DMS153 (cell line): Measurements from ENCODE around the gene CDC42EP3.

Experiments
- DNase-seq: peaks from one replicate; lab custom pipeline; 2025; lab: John Stamatoyannopoulos, UW

Gene CDC42EP3

GRCh38 chr2:37636381-37637066 lies 34.9 kb downstream of the CDC42EP3 start:
- DNase-seq: no peak

GRCh38 chr2:37635504-37636380 lies 35.7 kb downstream of the CDC42EP3 start:
- DNase-seq: no peak

GRCh38 chr2:37634914-37635503 lies 36.4 kb downstream of the CDC42EP3 start:
- no peak for DNase-seq

DNA sequence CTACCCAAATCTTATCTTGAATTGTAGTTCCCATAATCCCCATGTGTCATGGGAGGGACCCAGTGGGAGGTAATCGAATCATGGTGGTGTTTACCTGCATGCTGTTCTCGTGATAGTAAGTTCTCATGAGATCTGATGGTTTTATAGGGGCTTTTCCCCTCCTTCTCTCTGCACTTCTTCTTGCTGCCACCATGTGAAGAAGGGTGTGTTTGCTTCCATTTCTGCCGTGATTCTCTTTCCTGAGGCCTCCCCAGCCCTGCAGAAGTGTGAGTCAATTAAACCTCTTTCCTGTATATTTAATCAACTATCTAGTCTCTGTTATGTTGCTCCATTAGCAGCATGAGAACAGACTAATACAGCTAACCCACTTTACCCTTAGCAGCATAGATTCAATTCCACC lies 37.6 kb downstream of the CDC42EP3 start:
- no peak for DNase-seq

- no peak for DNase-seq
Measured at GRCh38 chr2:37633234-37633633, 38.2 kb downstream of the CDC42EP3 start.

DNA sequence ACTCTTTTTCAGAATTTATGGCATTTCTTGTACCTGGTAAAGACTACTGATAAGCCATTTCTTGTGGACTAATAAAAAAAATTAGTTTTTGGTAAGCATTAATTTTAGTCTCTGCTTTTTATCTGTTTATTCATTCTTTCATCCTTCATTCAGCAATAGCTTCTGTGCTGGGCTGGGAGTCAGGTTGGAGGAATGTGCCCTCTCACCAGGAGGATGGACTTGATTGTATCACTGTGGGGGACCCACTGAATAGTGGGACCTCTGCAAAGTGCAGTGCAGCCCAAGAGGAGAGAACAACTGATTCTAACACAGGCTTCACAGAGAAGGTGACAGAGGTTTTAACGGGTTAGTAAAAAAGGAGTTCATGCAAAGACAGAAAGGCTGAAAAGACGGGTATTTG lies 39.1 kb downstream of the CDC42EP3 start:
- DNase-seq: no peak

- peak; percentile 33 for DNase-seq
Measured at GRCh38 chr2:37631698-37632097, 39.7 kb downstream of the CDC42EP3 start.

GRCh38 chr2:37631292-37631691 lies 40.1 kb downstream of the CDC42EP3 start:
- no peak for DNase-seq

DNA sequence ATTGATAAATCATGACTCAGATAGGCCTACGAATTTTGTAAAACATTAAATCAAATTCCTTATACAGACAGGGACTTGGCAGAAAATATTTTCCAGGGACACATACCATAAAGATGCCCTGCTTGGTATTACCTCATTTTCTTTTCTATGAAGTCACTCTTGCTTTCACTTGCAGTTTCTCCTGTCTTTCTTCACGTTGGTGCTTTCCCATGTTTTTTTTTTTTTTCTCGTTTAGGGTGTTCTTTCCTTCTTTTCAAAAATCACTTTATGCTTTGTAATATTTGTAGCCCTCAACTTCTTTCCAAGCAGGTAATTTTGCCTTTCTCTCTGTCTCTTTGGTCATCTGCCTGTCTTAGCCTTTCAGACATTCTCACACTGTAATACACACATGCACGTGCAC lies 40.7 kb downstream of the CDC42EP3 start:
- no peak for DNase-seq

DNA sequence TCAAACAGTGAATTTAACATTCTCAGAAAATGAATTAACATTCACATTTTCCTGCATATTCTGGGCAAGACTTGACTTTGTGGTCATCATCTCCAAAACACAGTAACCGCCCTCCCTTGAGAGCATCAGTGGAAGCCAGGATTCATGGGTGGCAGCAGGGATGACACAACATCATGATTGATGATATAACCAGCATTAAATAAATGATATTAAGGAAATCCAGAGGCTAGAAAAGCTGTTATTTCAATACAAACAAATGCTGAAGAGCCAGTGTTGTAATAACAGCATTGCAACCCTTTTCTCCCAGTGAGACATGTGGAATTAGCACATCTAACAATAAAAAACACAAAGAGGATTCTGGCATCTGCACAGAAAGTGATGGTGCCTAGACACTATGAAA lies 41.1 kb downstream of the CDC42EP3 start:
- DNase-seq: no peak

GRCh38 chr2:37629529-37629928 lies 41.9 kb downstream of the CDC42EP3 start:
- DNase-seq: no peak

DNA sequence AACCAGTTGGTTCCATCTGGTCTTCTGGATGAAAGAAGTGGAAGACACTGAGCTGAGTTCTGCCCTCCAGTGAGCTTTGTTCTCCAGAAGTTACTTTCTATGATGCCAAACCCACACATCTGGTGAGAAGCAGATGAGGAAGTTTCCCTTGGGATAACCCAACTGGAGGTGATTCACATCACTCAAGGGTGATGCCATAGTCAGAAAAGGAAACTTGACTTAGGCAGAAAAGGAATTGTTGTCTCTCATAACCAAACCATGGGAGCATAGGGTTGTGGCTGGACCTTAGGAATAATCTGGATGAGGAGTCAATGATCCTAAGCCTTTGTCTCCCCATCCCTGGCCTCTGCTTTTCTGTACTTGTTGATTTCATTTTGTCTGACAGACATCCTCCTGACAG lies 43.7 kb downstream of the CDC42EP3 start:
- DNase-seq: no peak

DNA sequence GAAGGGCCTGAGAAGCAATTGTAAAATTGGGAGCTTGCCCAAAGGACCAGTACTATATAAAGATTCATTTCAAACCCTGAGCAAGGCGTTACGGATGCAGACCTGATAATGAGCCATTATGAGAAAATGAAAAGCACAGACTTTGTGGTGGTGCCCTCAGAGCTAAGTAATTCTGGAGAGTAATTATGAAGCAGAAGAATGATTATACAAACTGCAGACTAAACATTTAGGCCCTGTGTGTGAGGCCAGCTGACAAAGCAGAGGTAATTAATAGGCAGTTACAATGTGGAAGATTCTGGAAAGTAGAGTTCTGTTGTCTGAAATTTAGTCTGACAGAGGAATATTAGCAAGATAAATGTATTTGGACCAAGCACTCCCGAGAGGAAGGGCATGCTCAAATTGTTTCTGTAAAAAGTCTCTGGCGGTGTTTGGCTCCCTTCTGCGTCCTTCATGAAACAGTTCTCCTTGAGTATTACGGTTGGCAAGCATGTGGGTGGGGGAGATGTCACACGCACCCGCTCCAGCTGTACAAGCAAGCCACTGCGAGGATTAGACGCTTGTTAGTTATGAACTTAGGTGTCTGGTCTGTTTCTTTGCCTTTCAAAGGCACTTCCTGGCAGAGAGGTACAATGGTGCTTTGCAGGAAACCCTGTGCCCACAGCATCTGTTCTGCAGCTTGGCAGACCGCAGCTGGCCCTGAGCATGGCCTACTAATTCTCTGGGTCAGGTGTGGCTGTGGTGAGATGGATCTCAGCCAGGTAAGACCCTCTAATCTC lies 45.5 kb downstream of the CDC42EP3 start:
- DNase-seq: peak; percentile 31

- no peak for DNase-seq
Measured at GRCh38 chr2:37625156-37625555, 46.3 kb downstream of the CDC42EP3 start.

GRCh38 chr2:37623971-37624900 lies 47.2 kb downstream of the CDC42EP3 start:
- DNase-seq: no peak

DNA sequence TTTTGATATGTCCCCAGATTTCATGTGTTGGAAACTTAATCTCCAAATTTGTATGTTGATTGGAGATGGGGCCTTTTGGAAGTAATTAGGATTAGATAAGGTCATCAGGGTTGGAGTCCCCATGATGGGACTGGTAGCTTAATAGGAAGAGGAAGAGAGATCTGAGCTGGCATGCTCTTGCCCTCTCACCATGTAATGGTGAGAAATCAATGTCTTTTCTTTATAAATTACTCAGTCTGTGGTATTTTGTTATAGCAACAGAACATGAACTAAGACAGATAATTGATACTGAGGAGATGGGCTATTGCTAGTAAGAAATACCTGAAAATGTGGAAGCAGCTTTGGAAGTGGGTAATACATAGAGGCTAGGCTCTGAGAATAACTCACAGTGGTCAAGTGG lies 48.0 kb downstream of the CDC42EP3 start:
- DNase-seq: no peak

- DNase-seq: no peak
Measured at GRCh38 chr2:37622450-37623100, 48.9 kb downstream of the CDC42EP3 start.

DNA sequence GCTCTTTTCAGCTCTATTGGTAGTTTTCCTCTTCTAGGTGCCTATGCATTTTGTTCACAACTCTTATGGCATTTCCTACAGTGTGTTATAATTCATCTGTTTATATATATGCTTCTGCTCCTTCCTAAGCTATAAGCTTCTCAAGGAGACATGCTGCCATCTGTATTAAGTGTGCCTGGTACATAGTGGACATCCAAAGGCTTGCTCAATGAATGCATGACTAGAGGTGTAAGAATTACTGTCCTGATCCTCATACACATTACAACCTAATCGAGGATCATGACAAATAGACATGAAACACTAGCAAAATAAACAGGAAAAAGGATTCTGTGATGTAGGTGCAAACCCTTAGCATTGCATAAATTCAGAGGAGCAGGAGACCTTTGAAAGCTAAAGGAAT lies 50.2 kb downstream of the CDC42EP3 start:
- no peak for DNase-seq

- no peak for DNase-seq
Measured at GRCh38 chr2:37619959-37620300, 51.5 kb downstream of the CDC42EP3 start.

DNA sequence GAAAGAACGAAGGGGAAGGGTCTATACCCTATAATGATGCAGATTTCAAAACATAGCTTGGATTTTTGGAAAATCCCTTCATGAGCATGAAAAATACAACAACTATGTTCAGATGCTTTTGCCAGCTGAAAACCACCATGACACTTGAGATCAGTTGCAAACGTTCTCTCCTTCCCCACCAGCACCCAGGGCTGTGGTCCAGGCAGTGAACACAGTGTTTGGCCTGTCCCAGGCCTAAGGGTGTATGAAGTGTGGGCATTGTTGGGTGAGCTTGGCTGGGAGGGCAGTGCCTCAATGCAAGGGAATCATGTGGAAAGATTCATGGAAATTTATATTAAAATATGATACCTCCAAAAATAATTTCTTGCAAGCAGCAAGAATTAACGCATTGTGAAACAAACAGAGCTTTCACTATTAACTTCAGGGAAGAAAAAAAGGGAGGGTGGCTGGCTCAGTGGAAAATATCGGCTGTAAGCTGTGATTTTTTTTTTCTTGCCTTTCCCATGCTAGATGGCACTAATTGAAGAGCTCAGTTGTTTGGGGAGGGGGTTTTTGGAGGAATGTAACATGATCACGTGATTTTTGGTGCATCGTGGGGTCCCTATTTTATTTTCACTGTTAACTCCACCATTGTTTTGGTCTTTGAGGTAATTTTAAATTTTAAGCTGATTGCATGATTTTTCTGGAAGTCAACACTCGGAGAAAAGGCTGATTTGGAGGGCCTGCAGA lies 52.0 kb downstream of the CDC42EP3 start:
- DNase-seq: no peak
